HepG2 (cell line): ENCODE measurements around the gene CDS1. TPM values are rescaled to one million over a fixed set of nuclear protein-coding genes. Genes with fewer than 3 reads are reported as not detected.

Experiments used
- DBP ChIP-seq: sonication (generic); formaldehyde crosslinking; IDR thresholded peaks from 2 replicates; pipeline ENCODE4 v1.4.0; 2020; ENCODE audit warnings: missing genetic modification reagents; ENCODE audit errors: not compliant biosample characterization
- DNMT3B ChIP-seq: conservative IDR thresholded peaks from 2 replicates; pipeline ENCODE4 v1.6.1; 2016; ENCODE audit warnings: missing biosample characterization, control low read depth
- NFKBIZ ChIP-seq: IDR thresholded peaks from 2 replicates; pipeline ENCODE4 v1.6.1; 2018; ENCODE audit warnings: missing genetic modification reagents, missing compliant biosample characterization
- PAXIP1 ChIP-seq: sonication (generic); formaldehyde crosslinking; conservative IDR thresholded peaks from 2 replicates; pipeline ENCODE4 v1.4.0; 2020; ENCODE audit warnings: mild to moderate bottlenecking, missing genetic modification reagents, moderate library complexity
- SALL2 ChIP-seq: sonication (generic); formaldehyde crosslinking; IDR thresholded peaks from 2 replicates; pipeline ENCODE4 v1.8.1; 2023; ENCODE audit warnings: mild to moderate bottlenecking, missing genetic modification reagents, inconsistent platforms
- SSRP1 ChIP-seq: IDR thresholded peaks from 2 replicates; pipeline ENCODE4 v1.6.1; 2016; ENCODE audit warnings: control low read depth
- TOPORS ChIP-seq: sonication (generic); formaldehyde crosslinking; IDR thresholded peaks from 2 replicates; pipeline ENCODE4 v1.8.0; 2023; ENCODE audit warnings: mild to moderate bottlenecking, missing genetic modification reagents
- ZBTB4 ChIP-seq: sonication (generic); formaldehyde crosslinking; IDR thresholded peaks from 2 replicates; pipeline ENCODE4 v1.4.0; 2020; ENCODE audit warnings: missing genetic modification reagents, mild to moderate bottlenecking, borderline replicate concordance
- ZNF142 ChIP-seq: sonication (generic); formaldehyde crosslinking; IDR thresholded peaks from 2 replicates; pipeline ENCODE4 v1.4.0; 2020; ENCODE audit warnings: missing genetic modification reagents
- ZNF274 ChIP-seq: sonication (generic); formaldehyde crosslinking; IDR thresholded peaks from 2 replicates; pipeline ENCODE4 v1.5.1; 2020; ENCODE audit warnings: mild to moderate bottlenecking, missing genetic modification reagents
- ZNF343 ChIP-seq: sonication (generic); formaldehyde crosslinking; IDR thresholded peaks from 2 replicates; pipeline ENCODE4 v1.4.0; 2020; ENCODE audit warnings: mild to moderate bottlenecking, missing genetic modification reagents
- ZSCAN22 ChIP-seq: sonication (generic); formaldehyde crosslinking; IDR thresholded peaks from 2 replicates; pipeline ENCODE4 v1.4.0; 2020; ENCODE audit warnings: mild to moderate bottlenecking, missing genetic modification reagents
- polyA plus RNA-seq, 8 experiments: library from polyadenylated mRNA; depleted of rRNA in 3 of 8; stranded (reverse) in 7 of 8; unstranded in 1 of 8; fragments of >200 nt; fragmentation: Illumina TruSeq in 4 of 8; extraction: Trizol in 4 of 8; gene quantifications; 2 replicates each; pipeline versions ENCODE4 v1.2.1 to v1.2.3, GENCODE V29; 2011 to 2016; ENCODE audit warnings: low read depth in 4 of 8, missing spikeins in 1 of 8, mixed read lengths in 1 of 8; ENCODE audit not compliant: insufficient read depth in 1 of 8
- total RNA-seq, 5 experiments: library from RNA; depleted of rRNA; stranded (reverse); fragments of >200 nt; fragmentation: Illumina TruSeq; extraction: Trizol; gene quantifications; 2 replicates each; pipeline ENCODE4 v1.2.3, GENCODE V29; 2016; ENCODE audit warnings: low read depth in 1 of 5

The CDS1 gene
- total and polyA plus RNA-seq, 2 of the 13 experiments (the other 11 are each of a cell fraction or from before 2014, with no cell fraction given) = 2.1 to 3.2 TPM

- no peak for TF ChIP-seq ZBTB4 (CRISPR knock-in tag)
- 0 out of 2 replicates have a peak, but pooled peaks have one; percentile 34 for TF ChIP-seq ZNF274 (CRISPR knock-in tag)
- no peak for TF ChIP-seq ZSCAN22 (CRISPR knock-in tag)
- TF ChIP-seq SSRP1 = no peak
- no peak for TF ChIP-seq DNMT3B (CRISPR knock-in tag)
- no peak for TF ChIP-seq SALL2 (CRISPR knock-in tag)
- TF ChIP-seq TOPORS (CRISPR knock-in tag) = no peak
- no peak for TF ChIP-seq ZNF343 (CRISPR knock-in tag)
- TF ChIP-seq NFKBIZ (CRISPR knock-in tag) = no peak
- TF ChIP-seq DBP (CRISPR knock-in tag) = no peak
- TF ChIP-seq PAXIP1 (CRISPR knock-in tag) = peak; percentile 43; the same call in 1 of the 2 replicates
- no peak for TF ChIP-seq ZNF142 (CRISPR knock-in tag)
Measured at GRCh38 chr4:84582302-84582987, 482 bp upstream of the CDS1 start (continued).
